ENCODE measurements around the gene MEMO1.
"Not testable (repeated sequence)": the region's sequence is repeated elsewhere in the genome, so short reads cannot be mapped to it uniquely, and the experiment has no call there.

The MEMO1 gene

DNA sequence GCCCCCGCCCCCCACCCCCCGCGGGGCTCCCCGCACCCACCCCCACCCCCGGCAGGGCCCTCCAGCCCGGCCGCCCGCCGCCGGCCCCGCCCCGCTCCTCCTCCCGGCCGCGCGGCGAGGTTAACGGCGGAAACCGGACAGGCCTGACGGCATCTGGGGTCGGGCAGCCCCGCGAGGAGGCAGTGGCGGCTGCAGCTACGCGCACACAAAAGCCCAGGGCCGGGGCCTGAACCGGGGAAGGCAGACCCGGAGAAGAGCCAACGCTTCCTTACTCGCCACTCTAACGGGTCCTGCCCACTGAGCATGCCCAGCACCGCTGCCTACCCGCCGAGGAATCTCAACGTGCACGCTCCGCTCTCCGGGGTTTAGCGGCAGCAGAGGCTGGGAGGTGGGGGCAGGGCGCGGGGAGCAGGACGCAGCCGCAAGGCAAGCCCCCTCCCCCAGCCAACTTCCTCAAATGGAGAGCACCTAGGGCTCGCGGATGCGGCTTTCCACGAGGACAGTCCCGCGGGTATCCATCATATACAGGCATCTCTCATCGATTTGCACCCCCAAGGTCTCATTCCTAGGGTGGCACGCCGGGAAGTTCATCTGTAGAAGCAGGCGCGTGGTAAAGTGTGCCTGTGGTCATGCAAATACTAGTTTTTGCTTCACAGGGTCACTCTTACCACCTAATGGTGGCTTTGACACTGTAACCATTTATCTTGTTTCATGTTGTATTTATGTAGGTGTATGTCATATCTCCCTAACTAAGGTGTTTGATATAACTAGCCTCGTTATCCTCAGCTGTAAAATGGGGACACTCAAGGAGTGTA lies at the start of gene MEMO1:
MEMO1 (minus strand) TSS at position 339 of the 815 bp plus-strand sequence. CDS start 761 bp downstream, outside the sequence.
- H3K27ac ChIP-seq, result peak within 1 kb of the TSS; percentile 90 to 98 (median 96)
- peak within 1 kb of the TSS; percentile 65 to 92 (median 85) for H3K4me3 ChIP-seq

DNA sequence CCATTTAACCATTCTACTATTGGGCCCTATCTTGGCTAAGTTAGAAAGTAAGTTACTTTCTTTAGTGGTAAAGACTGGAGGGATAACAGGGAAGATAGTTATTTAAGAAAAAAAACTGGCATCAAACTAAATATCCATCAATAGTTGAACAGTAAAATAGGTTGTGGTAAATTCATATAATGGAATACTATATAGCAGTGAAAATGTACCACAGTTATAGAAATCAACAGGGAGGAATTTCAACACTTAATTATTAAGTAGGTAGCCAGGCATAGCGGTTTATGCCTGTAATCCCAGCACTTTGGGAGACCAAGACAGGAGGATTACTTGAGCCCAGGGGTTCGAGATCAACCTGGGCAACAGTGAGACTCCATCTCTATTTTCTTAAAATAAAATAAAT lies 49.5 kb upstream of the MEMO1 start:
- H3K27ac ChIP-seq, result no peak overlapping the region

DNA sequence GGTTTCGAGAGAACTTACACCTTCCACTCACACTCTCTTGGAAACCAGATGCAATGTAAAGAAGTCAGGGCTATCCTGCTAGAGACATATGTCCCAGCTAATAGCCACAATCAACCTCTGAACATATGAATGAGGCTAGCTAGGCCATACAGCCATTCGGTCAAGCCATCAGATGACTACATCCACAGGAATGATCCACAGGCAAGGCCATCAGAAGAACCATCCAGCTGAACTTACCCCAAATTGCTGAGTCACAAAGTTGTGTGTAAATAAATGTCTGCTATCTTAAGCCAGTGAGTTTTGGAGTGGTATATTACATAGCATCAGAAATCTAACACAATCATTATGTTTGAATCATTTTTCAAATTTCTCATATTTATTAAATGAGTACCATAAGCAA lies 47.3 kb upstream of the MEMO1 start:
- Histone ChIP-seq H3K27ac (no peak overlapping the region), H3K4me3 (no peak overlapping the region)

More for the DNA sequence above, 49.5 kb upstream of the MEMO1 start:
- H3K4me3 ChIP-seq, result no peak overlapping the region

DNA sequence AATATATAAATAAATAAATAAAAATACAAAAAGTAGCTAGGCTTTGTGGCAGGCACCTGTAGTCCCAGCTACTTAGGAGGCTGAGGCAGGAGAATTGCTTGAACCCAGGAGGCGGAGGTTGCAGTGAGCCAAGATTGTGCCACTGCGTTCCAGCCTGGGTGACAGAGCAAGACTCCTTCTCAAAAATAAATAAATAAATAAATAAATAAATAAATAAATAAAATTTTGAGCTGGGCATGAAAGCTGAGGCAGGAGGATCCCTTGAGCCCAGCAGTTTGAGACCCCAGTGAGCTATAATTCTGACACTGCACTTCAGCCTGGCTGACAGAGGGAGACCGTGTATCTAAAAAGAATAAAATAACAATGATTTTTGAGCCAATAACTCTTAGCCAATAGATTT lies 43.8 kb upstream of the MEMO1 start:
- H3K27ac ChIP-seq, H3K4me3 ChIP-seq: not testable (repeated sequence)

DNA sequence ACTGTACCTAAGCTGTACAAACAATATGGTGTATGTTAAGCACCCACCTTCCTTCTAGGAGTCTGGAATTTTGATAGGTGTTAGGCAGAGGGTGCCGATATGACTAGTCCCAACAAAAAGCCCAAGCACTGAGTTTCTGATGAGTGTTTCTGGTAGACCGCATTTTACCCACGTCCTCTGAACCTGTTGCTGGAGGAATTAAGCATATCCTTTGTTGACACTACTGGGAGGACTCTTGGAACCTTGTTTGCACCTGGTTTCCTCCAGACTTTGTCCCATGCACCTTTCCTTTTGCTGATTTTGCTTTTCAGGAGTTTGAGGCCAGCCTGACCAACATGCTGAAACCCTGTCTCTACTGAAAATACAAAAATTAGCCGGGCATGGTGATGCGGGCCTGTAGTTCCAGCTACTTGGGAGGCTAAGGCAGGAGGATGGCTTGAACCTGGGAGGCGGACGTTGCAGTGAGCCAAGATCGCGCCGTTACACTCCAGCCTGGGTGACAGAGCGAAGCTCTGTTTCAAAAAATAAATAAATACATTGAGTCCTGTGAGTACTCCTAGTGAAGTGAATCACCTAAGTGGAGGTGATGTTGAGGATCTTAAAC lies 41.1 kb upstream of the MEMO1 start:
- Histone ChIP-seq H3K4me3 (no peak overlapping the region), H3K27ac (no peak overlapping the region)

DNA sequence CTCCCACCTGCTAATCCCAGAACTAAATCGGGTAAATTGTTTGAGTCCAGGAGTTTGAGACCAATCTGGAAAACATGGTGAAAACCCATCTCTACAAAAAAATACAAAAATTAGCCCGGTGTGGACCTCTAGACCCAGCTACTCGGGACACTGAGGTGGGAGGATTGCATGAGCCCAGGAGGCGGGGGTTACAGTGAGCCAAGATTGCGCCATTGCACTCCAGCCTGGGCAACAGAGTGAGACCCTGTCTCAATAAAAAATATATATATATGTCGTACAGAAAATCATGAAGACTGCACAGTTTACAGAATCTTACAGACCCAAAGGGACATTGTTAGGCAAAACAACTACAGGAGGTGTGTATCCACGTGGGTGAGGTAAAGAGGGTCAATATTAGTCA lies 32.8 kb upstream of the MEMO1 start:
- Histone ChIP-seq H3K27ac (no peak overlapping the region), H3K4me3 (no peak overlapping the region)

DNA sequence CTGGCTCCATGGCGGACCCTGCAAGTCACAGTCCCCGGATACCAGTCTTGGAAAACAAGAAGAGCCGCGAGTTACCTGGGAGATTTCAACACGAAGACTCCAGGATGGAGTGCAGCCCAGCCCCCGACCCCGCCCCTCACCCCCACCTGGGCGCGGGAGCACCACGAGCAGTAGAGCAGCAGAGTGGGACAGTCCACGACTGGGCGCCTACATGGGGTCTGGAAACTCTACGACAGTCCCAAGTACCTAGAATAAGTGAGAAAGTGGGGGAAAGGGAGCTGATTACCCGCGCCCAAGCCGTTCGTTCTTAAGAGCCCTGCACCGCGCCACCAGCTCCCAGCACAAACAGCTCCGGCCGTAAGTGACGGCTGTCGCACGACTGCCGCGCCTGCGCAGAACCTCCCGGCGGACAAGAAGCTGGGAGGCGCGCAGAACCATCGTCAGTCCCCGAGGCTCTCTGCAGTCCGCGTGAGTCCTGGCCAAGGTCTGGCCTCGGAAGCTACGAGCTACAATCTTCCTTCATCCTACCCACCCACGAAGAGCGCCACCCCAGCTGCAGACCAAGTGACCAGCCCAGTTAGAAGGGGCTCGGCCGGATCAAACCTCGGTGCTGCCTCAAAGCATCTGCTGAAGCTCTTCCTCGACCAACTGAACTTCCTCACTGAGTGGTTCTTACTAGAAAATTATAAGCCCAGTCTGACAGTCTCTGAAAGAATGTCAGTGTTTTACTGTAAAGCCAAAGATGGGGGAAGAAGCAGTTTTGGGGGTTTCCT lies 28.8 kb upstream of the MEMO1 start, which contains the start of gene DPY30:
DPY30 (minus strand) TSS at position 359 of the 773 bp plus-strand sequence; CDS start at position 10, 349 bp downstream.
- Histone ChIP-seq H3K27ac (peak within 1 kb of the TSS; percentile 18 to 94 (median 84)), H3K4me3 (peak within 1 kb of the TSS; percentile 83 to 96 (median 91))

DNA sequence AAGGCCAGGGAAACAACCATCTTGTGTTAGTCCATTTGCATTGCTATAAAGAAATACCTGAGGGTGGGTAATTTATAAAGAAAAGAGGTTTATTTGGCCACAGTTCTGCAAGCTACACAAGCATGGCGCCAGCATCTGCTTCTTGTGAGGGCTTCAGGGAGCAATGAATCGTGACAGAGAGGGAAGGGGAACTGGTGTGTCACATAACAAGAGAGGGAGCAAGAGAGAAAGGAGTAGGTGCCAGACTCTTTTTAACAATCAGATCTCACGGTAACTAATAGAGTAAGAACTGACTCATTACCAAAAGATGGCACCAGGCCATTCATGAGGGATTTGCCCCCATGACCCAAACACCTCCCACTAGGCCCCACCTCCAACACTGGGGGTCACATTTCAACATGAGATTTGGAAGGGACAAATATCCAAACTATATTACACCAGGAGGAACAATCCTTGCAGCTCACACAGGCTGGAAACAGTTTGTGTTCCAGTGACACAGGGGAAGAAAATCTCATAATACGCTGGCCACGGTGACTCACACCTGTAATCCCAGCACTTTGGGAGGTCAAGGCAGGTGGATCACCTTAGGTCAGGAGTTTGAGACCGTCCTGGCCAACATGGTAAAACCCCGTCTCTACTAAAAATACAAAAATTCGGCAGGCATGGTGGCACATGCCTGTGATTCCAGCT lies 23.5 kb upstream of the MEMO1 start:
- not testable (repeated sequence) for H3K27ac ChIP-seq

DNA sequence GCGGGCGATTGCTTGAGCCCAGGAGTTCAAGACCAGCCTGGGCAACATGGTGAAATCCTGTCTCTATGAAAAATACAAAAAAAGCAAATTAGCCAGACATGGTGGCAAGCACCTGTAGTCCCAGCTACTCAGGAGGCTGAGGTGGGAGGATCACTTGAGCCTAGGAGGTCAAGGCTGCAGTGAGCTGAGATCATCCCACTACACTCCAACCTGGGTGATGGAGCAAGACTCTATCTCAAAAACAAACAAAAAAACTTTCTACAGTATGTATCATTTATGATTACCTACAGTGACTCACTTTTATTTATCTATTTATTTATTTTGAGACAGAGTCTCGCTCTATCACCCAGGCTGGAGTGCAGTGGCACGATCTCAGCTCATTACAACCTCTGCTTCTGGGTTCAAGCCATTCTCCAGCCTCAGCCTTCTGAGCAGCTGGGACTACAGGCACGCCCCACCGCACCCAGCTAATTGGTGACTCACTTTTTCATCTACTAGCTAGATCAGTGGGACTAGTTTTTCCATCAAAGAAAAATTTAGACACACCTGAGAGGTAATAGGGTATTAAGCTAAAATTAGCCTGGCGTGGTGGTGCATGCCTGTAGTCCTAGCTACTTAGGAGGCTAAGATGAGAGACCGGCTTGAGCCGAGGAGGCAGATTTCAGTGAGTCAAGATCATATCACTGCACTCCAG lies 8.1 kb upstream of the MEMO1 start:
- not testable (repeated sequence) for H3K4me3 ChIP-seq
- H3K27ac ChIP-seq, result peak overlapping the region in 1 of 21 experiments; percentile 4

More for the DNA sequence above, 23.5 kb upstream of the MEMO1 start:
- not testable (repeated sequence) for H3K4me3 ChIP-seq

DNA sequence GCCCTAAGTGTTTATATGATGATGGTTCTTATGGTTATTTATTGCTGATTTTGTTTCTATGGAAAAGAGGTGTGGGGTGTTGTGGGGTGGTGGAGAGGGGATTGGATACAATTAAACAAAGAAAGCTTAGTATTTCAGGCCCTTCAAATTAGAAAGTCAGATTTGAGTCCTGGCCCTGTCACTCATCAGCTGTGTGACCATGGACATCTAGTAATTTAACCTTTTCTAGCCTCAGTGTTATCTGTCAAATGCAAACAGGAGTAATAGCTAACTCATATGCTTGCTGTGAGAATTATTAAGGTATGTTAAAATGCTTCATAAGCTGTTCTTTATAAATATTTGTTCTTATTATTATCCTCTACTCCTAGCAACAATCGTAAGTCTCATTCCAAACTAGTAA lies 2.1 kb upstream of the MEMO1 start:
- H3K27ac ChIP-seq, result no peak overlapping the region
- H3K4me3 ChIP-seq, result no peak overlapping the region

DNA sequence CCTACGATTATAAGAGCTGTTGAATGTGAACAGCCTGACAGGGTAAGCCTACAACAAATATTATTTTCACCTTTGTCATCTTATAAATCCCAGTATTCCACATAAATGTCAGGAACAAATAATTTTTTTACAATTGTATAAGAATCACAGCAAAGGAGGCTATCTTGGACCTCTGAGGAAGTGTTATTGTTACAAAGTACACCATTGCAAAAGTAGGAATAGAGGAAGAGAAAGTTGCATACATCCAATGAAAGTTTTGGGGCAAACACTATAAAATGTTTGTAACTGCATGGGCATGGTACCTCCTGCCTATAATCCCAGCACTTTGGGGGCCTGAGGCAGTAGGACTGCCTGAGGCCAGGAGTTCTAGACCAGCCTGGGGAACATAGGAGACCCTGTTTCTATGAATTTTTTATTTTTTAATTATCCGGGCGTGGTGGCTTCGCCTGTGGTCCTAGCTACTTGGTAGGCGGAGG lies 715 bp upstream of the MEMO1 start:
- peak overlapping the region in 20 of 21 experiments; percentile 90 to 98 (median 96) for H3K27ac ChIP-seq

DNA sequence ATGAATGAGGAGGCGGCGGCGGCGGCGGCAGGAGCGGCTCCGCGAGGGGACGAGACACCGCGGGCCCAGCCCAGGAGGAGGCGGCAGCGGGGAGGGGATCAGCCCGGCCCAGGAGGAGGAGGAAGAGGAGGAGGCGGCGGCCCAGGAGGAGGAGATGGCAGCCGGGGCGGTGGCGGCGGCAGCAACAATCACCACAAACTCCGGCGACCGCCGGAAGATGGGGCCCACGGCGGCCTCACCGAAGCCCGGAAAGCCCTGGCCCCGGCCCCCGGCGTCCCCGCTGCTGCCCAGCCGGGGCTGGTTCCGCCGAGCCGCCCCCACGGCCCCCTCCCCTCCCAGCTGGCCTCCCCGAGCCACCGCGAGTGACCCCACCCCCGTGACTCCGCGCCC lies 533 bp downstream of the MEMO1 start:
- H3K4me3 ChIP-seq, result peak overlapping the region; percentile 47 to 92 (median 84)
- H3K27ac ChIP-seq, result peak overlapping the region; percentile 90 to 98 (median 96)

More for the DNA sequence above, 715 bp upstream of the MEMO1 start:
- peak overlapping the region; percentile 47 to 92 (median 84) for H3K4me3 ChIP-seq

DNA sequence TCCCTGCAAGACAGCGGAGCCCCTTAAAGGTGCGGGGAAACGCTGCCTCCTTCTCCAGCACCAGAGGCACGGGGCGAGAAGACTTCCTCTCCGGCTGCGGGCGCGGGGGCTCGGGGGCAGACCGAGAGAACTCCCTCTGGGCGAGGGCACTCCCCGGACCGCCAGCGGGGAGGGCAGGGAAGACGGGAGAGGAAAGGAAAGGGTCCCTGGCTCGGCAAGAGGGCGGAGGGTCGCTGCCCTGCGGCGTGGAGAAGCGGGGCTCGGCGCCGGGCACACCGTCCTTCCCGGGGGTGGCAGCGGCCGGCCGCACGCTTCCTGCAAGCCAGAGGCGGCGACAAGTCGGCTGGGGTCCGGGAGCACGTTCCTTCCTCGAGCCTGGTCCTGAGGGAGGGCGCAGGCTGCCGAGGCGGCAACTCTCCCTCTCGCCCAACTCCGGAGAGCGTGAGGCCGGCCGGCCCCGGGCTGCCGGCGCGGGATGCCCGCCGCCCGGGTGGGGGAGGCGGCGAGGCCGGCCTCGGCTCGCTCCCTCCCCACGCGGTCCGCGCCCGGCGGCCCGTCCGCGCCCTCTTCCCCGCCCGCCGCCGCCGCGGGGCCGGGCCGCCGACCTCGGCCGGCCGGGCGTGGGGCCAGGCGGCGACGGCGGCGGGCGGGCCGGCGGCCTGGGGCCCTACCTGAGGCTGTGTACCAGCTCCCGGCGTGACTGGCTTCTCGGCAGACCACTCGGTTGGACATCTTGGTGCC lies 1.1 kb downstream of the MEMO1 start:
- Histone ChIP-seq H3K4me3 (peak overlapping the region; percentile 65 to 92 (median 85)), H3K27ac (peak overlapping the region; percentile 88 to 98 (median 96))

DNA sequence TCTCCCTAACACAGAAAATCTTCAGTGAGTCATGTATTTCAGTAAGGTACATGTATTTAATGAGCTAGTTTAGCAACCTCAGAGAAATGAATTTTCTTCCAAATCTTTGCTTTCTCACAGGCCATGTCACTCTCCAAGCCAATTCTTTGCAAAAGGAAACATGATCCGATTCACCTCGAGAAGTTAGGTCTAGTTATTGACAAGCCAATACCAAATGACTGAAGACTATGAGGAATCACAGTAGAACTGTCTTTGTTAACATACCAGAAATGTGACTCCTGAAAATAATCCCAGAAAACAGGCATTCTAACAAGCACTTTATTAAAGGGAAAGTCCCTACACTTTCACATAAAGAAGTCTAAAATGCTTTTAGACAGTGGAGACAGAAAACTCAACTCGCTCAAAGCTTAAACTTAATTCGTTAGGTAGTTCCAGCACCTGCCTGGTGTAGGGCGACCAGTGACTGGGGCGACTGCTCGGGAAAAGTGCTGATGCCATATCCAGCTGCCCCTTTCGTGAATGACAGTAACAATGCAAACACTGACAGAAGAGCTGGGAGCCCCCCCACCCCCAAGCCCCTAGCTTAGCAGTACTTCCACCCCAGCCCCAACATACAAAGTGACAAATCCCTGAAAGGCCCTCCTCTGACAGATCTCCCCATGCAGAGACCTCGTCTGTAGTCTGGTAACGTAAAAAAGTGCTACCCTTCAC lies 1.8 kb downstream of the MEMO1 start:
- peak overlapping the region in 20 of 21 experiments; percentile 69 to 98 (median 92) for H3K27ac ChIP-seq

DNA sequence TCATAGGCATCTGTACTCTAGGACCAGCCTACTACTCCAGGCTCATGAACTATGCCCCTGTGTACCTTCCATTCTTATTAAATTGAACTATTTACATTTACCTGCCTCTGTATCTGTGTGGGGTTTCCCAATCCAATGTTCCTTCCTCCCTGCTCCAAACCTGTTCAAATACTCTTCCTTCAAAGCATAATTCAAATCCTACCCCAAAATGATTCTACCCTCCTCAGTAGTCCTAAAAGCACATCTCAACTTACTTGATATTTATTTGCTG lies 3.8 kb downstream of the MEMO1 start:
- Histone ChIP-seq H3K27ac (no peak overlapping the region), H3K4me3 (no peak overlapping the region)

More for the DNA sequence above, 1.8 kb downstream of the MEMO1 start:
- peak overlapping the region; percentile 65 to 92 (median 85) for H3K4me3 ChIP-seq

DNA sequence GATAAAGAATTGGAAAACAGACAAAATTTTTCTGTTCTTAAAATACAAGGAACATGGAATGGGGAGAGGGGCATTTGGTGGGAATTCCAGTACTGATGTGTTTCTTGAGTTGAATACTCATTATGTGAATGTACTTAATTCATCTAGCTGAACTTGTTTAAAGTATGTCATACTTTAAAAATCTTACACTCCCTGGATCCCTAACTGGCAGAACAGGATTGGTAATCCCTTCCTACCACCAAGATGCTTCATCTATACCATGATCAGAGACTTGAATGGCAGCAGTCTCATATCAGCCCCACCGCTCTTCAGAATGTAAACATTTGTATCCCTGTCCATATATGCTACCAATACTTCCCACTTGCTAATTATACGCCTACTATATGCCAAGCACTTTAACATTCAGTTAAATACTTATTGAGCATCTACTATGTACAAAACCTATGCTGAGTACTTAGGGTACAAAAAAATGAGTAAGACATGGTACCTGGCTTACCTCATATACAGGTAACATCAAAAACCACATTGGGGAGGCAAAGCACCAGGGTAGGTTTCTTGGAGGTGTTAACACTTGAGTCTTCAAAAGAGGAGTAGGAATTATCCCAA lies 5.3 kb downstream of the MEMO1 start:
- H3K4me3 ChIP-seq, result no peak overlapping the region
- H3K27ac ChIP-seq, result peak overlapping the region in 2 of 21 experiments; percentile 10 to 12

DNA sequence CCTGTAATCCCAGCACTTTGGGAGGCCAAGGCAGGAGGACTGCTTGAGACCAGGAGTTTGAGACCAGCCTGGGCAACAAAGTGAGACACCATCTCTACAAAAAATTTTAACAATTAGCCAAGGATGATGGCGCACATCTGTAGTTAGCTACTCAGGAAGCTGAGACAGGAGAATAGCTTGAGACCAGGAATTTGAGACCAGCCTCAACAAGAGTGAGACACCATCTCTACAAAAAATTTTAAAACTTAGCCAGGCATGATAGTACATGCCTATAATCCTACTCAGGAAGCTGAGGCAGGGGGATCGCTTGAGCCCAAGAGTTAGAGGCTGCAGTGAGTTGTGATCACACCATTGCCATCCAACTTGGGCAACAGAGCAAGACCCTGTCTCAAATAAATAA lies 7.0 kb downstream of the MEMO1 start:
- H3K4me3 ChIP-seq, result no peak overlapping the region
- H3K27ac ChIP-seq, result peak overlapping the region in 2 of 21 experiments; percentile 2 to 41
